ENCODE results near the gene DNAJB9. TPM values are rescaled to one million over a fixed set of nuclear protein-coding genes. Genes with fewer than 3 reads are reported as not detected.

The DNAJB9 gene
- total and polyA plus RNA-seq, 2 of the 13 experiments (the other 11 are each of a cell fraction or from before 2014, with no cell fraction given) = 8.6 to 16.4 TPM

GRCh38 chr7:108525985-108526767, 43.5 kb upstream of the DNAJB9 start, which contains the start of gene PNPLA8 (continued):
- peak; percentile 84 for TF ChIP-seq GATAD1 (CRISPR knock-in tag; IDR thresholded peaks at IDR 0.05)
- TF ChIP-seq NFYB (CRISPR knock-in tag; IDR thresholded peaks at IDR 0.05) = peak; percentile 89
- TF ChIP-seq ZNF772 (CRISPR knock-in tag; IDR thresholded peaks at IDR 0.05) = peak; percentile 85; the same call in 1 of the 2 replicates
- TF ChIP-seq MYC (CRISPR knock-in tag; IDR thresholded peaks at IDR 0.05; ENCODE audit: borderline replicate concordance) = peak; percentile 47; the same call in 1 of the 2 replicates
- peak; percentile 70 for TF ChIP-seq DRAP1 (CRISPR knock-in tag; IDR thresholded peaks at IDR 0.05)
- TF ChIP-seq TFE3 (CRISPR knock-in tag; IDR thresholded peaks at IDR 0.05) = peak; percentile 45; the same call in 1 of the 2 replicates
- 0 out of 2 replicates have a peak, but pooled peaks have one; percentile 44 for TF ChIP-seq ZNF678 (CRISPR knock-in tag; IDR thresholded peaks at IDR 0.05)
- TF ChIP-seq BRD4 (CRISPR knock-in tag; IDR thresholded peaks at IDR 0.05) = no peak
- no peak for TF ChIP-seq XBP1 (CRISPR knock-in tag; IDR thresholded peaks at IDR 0.05)
- TF ChIP-seq JUND (CRISPR knock-in tag; IDR thresholded peaks at IDR 0.05) = peak; percentile 18; the same call in 1 of the 2 replicates
- no peak for TF ChIP-seq TCF7L2 (IDR thresholded peaks at IDR 0.05; ENCODE audit: low read depth, low read length)
- peak; percentile 77; the same call in 1 of the 2 replicates for TF ChIP-seq EHMT2 (IDR thresholded peaks at IDR 0.05; ENCODE audit: borderline replicate concordance, low read depth, low read length)
- peak; percentile 70 for TF ChIP-seq JUN (CRISPR knock-in tag; IDR thresholded peaks at IDR 0.05)
- peak; percentile 87 for TF ChIP-seq ZNF891 (CRISPR knock-in tag; IDR thresholded peaks at IDR 0.05)
- TF ChIP-seq ATF1 (CRISPR knock-in tag; IDR thresholded peaks at IDR 0.05) = peak; percentile 92
- peak; percentile 72 for TF ChIP-seq NR2C2 (CRISPR knock-in tag; IDR thresholded peaks at IDR 0.05; ENCODE audit: borderline replicate concordance)
- TF ChIP-seq TOPORS (CRISPR knock-in tag; IDR thresholded peaks at IDR 0.05) = peak; percentile 72; the same call in 1 of the 2 replicates
- TF ChIP-seq POGZ (CRISPR knock-in tag; IDR thresholded peaks at IDR 0.05) = peak; percentile 96
- TF ChIP-seq ZNF607 (CRISPR knock-in tag; IDR thresholded peaks at IDR 0.05; ENCODE audit: borderline replicate concordance) = peak; percentile 78; the same call in 1 of the 2 replicates
- peak; percentile 85 for TF ChIP-seq ZSCAN21 (CRISPR knock-in tag; IDR thresholded peaks at IDR 0.05; ENCODE audit: borderline replicate concordance)
- TF ChIP-seq ZHX1 (CRISPR knock-in tag; IDR thresholded peaks at IDR 0.05; ENCODE audit: low read depth) = no peak
- no peak for TF ChIP-seq LCORL (IDR thresholded peaks at IDR 0.05)
- peak; percentile 94 for TF ChIP-seq LCORL (CRISPR knock-in tag; IDR thresholded peaks at IDR 0.05)
- peak; percentile 78 for TF ChIP-seq RNF2 (conservative IDR thresholded peaks at IDR 0.05; ENCODE audit: low read depth)
- TF ChIP-seq HNRNPLL (IDR thresholded peaks at IDR 0.05; ENCODE audit: low read depth, low read length, poor library complexity, severe bottlenecking) = peak; percentile 94
- no peak for TF ChIP-seq RBAK (CRISPR knock-in tag; IDR thresholded peaks at IDR 0.05)
